ENCODE measurements around the gene BPGM.
"Not testable (repeated sequence)": the region's sequence is repeated elsewhere in the genome, so short reads cannot be mapped to it uniquely, and the experiment has no call there.

Gene BPGM

GRCh38 chr7:134632052-134632451 lies 14.6 kb upstream of the BPGM start:
- no peaks in the 10 kb centered on the region for H3K4me1 ChIP-seq (ENCODE audit: control insufficient read depth, insufficient read depth, low read length, poor library complexity, severe bottlenecking)
- H3K9me3 ChIP-seq (ENCODE audit: control insufficient read depth, low read length): no peaks in the 10 kb centered on the region
- H3K36me3 ChIP-seq (ENCODE audit: control insufficient read depth, insufficient read depth, low read length): no peaks in the 10 kb centered on the region
- no peak overlapping the region for H3K27ac ChIP-seq (ENCODE audit: low read depth, low read length, severe bottlenecking)
- H3K4me3 ChIP-seq (ENCODE audit: extremely low read depth, insufficient read depth, low read length, poor library complexity, severe bottlenecking): no peak overlapping the region

- WGBS, 2 experiments (ENCODE audit: insufficient coverage in 2 of 2): 0 to 38% methylated on average over 1 to 2 of the region's 5 CpGs
- Histone ChIP-seq H3K36me3 (ENCODE audit: control insufficient read depth, insufficient read depth, low read length) (no peaks in the 10 kb centered on the region), H3K4me3 (ENCODE audit: extremely low read depth, insufficient read depth, low read length, poor library complexity, severe bottlenecking) (no peak overlapping the region), H3K4me1 (ENCODE audit: control insufficient read depth, insufficient read depth, low read length, poor library complexity, severe bottlenecking) (no peaks in the 10 kb centered on the region), H3K9me3 (ENCODE audit: control insufficient read depth, low read length) (no peaks in the 10 kb centered on the region), H3K27ac (ENCODE audit: low read depth, low read length, severe bottlenecking) (no peak overlapping the region)
Observed at GRCh38 chr7:134632937-134633540, 13.6 kb upstream of the BPGM start.

- no peaks in the 10 kb centered on the region for H3K4me1 ChIP-seq (ENCODE audit: control insufficient read depth, insufficient read depth, low read length, poor library complexity, severe bottlenecking)
- no peaks in the 10 kb centered on the region for H3K9me3 ChIP-seq (ENCODE audit: control insufficient read depth, low read length)
- H3K36me3 ChIP-seq (ENCODE audit: control insufficient read depth, insufficient read depth, low read length): no peaks in the 10 kb centered on the region
- WGBS, 2 experiments (ENCODE audit: insufficient coverage in 2 of 2): no CpG with 5 or more reads among the region's 2 CpGs
- no peak overlapping the region for H3K27ac ChIP-seq (ENCODE audit: low read depth, low read length, severe bottlenecking)
- no peak overlapping the region for H3K4me3 ChIP-seq (ENCODE audit: extremely low read depth, insufficient read depth, low read length, poor library complexity, severe bottlenecking)
Observed at GRCh38 chr7:134636008-134636449, 10.6 kb upstream of the BPGM start.

GRCh38 chr7:134637441-134637840 lies 9.2 kb upstream of the BPGM start:
- H3K9me3 ChIP-seq (ENCODE audit: control insufficient read depth, low read length): no peaks in the 10 kb centered on the region
- no peaks in the 10 kb centered on the region for H3K36me3 ChIP-seq (ENCODE audit: control insufficient read depth, insufficient read depth, low read length)
- WGBS, 2 experiments (ENCODE audit: insufficient coverage in 2 of 2): 85 to 100% methylated on average over 2 to 3 of the region's 4 CpGs
- no peak overlapping the region for H3K4me3 ChIP-seq (ENCODE audit: extremely low read depth, insufficient read depth, low read length, poor library complexity, severe bottlenecking)
- no peak overlapping the region for H3K27ac ChIP-seq (ENCODE audit: low read depth, low read length, severe bottlenecking)
- H3K4me1 ChIP-seq (ENCODE audit: control insufficient read depth, insufficient read depth, low read length, poor library complexity, severe bottlenecking): no peaks in the 10 kb centered on the region

GRCh38 chr7:134637934-134638719 lies 8.5 kb upstream of the BPGM start:
- Histone ChIP-seq H3K4me3 (ENCODE audit: extremely low read depth, insufficient read depth, low read length, poor library complexity, severe bottlenecking) (no peak overlapping the region), H3K9me3 (ENCODE audit: control insufficient read depth, low read length) (no peaks in the 10 kb centered on the region), H3K4me1 (ENCODE audit: control insufficient read depth, insufficient read depth, low read length, poor library complexity, severe bottlenecking) (no peaks in the 10 kb centered on the region), H3K27ac (ENCODE audit: low read depth, low read length, severe bottlenecking) (no peak overlapping the region), H3K36me3 (ENCODE audit: control insufficient read depth, insufficient read depth, low read length) (no peaks in the 10 kb centered on the region)
- WGBS, 2 experiments (ENCODE audit: insufficient coverage in 2 of 2): 69 to 94% methylated on average over 2 to 4 of the region's 7 CpGs

GRCh38 chr7:134639061-134639460 lies 7.6 kb upstream of the BPGM start:
- 100% methylated on average over 2 of the region's 3 CpGs; no CpG with 5 or more reads in 1 of the 2 experiments for WGBS, 2 experiments (ENCODE audit: insufficient coverage in 2 of 2)
- no peaks in the 10 kb centered on the region for H3K36me3 ChIP-seq (ENCODE audit: control insufficient read depth, insufficient read depth, low read length)
- no peak overlapping the region for H3K4me3 ChIP-seq (ENCODE audit: extremely low read depth, insufficient read depth, low read length, poor library complexity, severe bottlenecking)
- no peak overlapping the region for H3K27ac ChIP-seq (ENCODE audit: low read depth, low read length, severe bottlenecking)
- no peaks in the 10 kb centered on the region for H3K9me3 ChIP-seq (ENCODE audit: control insufficient read depth, low read length)
- no peaks in the 10 kb centered on the region for H3K4me1 ChIP-seq (ENCODE audit: control insufficient read depth, insufficient read depth, low read length, poor library complexity, severe bottlenecking)

- no peak overlapping the region for H3K4me3 ChIP-seq (ENCODE audit: extremely low read depth, insufficient read depth, low read length, poor library complexity, severe bottlenecking)
- no peaks in the 10 kb centered on the region for H3K9me3 ChIP-seq (ENCODE audit: control insufficient read depth, low read length)
- WGBS, 2 experiments (ENCODE audit: insufficient coverage in 2 of 2): 80% methylated on average over 2 of the region's 4 CpGs; no CpG with 5 or more reads in 1 of the 2 experiments
Observed at GRCh38 chr7:134639683-134640279, 6.9 kb upstream of the BPGM start.

GRCh38 chr7:134640842-134641715 lies 5.6 kb upstream of the BPGM start:
- H3K4me3 ChIP-seq (ENCODE audit: extremely low read depth, insufficient read depth, low read length, poor library complexity, severe bottlenecking): no peak overlapping the region
- H3K36me3 ChIP-seq (ENCODE audit: control insufficient read depth, insufficient read depth, low read length): no peaks in the 10 kb centered on the region
- H3K9me3 ChIP-seq (ENCODE audit: control insufficient read depth, low read length): no peaks in the 10 kb centered on the region
- WGBS, 2 experiments (ENCODE audit: insufficient coverage in 2 of 2): 100% methylated on average over 1 of the region's 3 CpGs
- peaks cover 5% of the 10 kb centered on the region for H3K4me1 ChIP-seq (ENCODE audit: control insufficient read depth, insufficient read depth, low read length, poor library complexity, severe bottlenecking)
- no peak overlapping the region for H3K27ac ChIP-seq (ENCODE audit: low read depth, low read length, severe bottlenecking)

More at GRCh38 chr7:134639683-134640279, 6.9 kb upstream of the BPGM start:
- Histone ChIP-seq H3K27ac (ENCODE audit: low read depth, low read length, severe bottlenecking) (no peak overlapping the region), H3K36me3 (ENCODE audit: control insufficient read depth, insufficient read depth, low read length) (no peaks in the 10 kb centered on the region), H3K4me1 (ENCODE audit: control insufficient read depth, insufficient read depth, low read length, poor library complexity, severe bottlenecking) (no peaks in the 10 kb centered on the region)

- H3K27ac ChIP-seq (ENCODE audit: low read depth, low read length, severe bottlenecking); H3K4me1 ChIP-seq (ENCODE audit: control insufficient read depth, insufficient read depth, low read length, poor library complexity, severe bottlenecking); H3K9me3 ChIP-seq (ENCODE audit: control insufficient read depth, low read length); H3K36me3 ChIP-seq (ENCODE audit: control insufficient read depth, insufficient read depth, low read length); H3K4me3 ChIP-seq (ENCODE audit: extremely low read depth, insufficient read depth, low read length, poor library complexity, severe bottlenecking): not testable (repeated sequence)
- 91 to 93% methylated on average over 3 of the region's 4 CpGs for WGBS, 2 experiments (ENCODE audit: insufficient coverage in 2 of 2)
Observed at GRCh38 chr7:134641981-134642380, 4.7 kb upstream of the BPGM start.

- no peaks in the 10 kb centered on the region for H3K36me3 ChIP-seq (ENCODE audit: control insufficient read depth, insufficient read depth, low read length)
- no peaks in the 10 kb centered on the region for H3K9me3 ChIP-seq (ENCODE audit: control insufficient read depth, low read length)
- H3K4me3 ChIP-seq (ENCODE audit: extremely low read depth, insufficient read depth, low read length, poor library complexity, severe bottlenecking): no peak overlapping the region
- peaks cover 9% of the 10 kb centered on the region for H3K4me1 ChIP-seq (ENCODE audit: control insufficient read depth, insufficient read depth, low read length, poor library complexity, severe bottlenecking)
- H3K27ac ChIP-seq (ENCODE audit: low read depth, low read length, severe bottlenecking): no peak overlapping the region
- WGBS, 2 experiments (ENCODE audit: insufficient coverage in 2 of 2): no CpG with 5 or more reads among the region's 1 CpG
Observed at GRCh38 chr7:134643131-134643530, 3.5 kb upstream of the BPGM start.
